NCI-H748 (cell line): Measurements from ENCODE around the gene FSTL4.

Source experiments
- DNase-seq: peaks from one replicate; lab custom pipeline; 2025; ENCODE audit not compliant: unreplicated experiment; lab: John Stamatoyannopoulos, UW

FSTL4 gene

DNA sequence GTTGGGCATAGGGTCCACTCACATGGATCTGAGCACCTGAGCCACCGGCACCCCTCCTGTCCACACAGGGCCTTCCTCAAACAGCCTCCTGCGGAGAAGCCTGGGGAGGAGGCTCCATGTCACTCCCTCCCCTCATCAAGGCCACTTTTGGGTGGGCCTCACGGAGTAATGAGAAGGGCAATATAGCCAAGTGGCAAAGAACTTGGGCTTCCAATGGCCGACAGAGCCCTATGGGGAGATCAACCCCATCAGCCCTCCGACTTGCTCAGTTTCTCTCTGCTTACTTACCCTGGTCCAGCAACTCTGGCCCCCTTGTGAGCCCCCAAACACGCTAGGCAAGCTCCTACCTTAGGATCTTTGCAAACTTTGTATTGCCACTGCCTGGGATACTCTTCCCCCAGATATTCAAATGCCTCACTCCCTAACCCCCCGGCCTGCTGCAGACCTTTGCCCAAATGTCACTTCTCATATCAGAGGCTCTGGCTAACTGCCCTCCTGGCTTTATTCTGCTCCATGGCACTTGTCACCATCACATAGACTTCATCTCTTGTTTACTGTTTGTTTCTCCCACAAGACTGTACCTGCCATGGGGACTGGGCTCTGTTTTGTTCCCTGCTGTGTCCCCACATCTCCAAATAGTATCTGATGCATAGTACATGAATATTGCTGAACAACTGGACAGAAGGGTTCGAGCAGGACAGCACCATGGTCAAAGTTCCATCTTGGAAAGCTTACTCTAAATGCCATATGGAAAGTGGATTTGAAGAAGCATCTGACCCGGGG, 220.8 kb downstream of the FSTL4 start:
- no peak for DNase-seq

DNA sequence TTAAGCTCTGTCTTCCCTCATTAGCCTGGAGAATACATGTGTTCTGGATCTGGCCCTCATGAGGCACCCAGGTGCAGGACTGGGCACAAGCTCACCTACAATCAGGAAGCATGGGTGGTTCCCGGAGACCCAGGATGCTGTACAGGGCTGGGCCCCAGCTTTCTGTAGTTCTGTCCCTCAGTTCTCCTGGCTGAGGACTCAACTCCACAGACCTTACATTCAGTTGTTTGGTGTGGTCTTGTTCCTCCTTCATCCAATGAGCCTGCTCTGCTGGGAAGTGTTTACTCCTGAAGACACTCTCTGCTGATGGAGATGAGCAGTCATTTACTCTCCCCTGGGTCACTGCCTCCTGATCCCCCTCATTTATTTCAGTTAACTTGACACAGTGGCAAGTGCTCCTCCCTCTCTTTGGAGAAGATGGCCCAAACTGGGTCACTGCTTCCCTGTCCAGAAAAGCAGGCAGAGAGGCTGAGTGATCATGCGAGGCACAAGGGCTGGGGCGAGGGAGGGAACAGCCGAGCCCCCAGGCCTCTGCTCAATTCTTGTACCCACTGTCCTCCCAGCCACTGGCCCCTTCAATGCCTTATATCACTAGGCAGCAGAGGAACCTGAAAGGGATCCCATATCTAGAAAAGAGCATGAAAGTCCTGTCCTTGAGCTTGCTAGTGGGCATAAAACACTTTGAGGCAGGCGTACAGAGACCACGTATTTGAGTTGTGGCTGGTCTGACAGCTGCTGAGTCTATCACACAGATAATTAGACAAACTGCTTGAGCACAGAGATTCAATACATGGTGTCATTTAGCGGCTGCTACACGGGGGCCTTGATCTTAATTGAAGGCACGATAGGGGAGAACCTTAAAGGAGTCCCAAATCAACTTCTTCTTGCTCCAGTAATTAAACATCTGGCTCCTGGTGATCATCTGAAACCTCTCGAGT, 221.7 kb downstream of the FSTL4 start:
- no peak for DNase-seq

DNA sequence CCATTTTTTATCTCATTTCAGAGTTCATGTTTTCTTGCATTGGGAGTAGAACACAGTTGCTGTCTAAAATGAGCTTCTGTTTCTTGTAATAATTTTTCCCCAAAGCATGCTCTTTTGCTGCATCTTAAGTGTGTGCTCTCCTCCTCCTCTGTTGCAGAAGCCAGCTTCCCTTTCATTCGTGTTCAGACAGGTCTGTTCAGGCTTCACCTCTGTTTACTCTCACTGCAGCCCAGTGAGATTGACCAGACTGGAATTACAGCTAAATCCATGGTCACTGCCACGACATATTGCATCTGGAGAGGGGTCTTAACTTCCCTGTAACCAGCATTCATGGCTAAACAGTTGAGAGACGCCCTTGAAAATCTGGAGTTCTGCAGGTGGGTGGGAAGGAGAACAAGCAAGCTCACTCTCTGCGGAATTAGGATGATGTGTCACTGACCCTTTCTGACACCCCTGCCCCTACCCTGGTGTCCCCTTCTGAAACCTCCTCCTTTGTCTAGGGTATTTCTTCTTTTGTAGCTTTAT, 223.2 kb downstream of the FSTL4 start:
- no peak for DNase-seq

DNA sequence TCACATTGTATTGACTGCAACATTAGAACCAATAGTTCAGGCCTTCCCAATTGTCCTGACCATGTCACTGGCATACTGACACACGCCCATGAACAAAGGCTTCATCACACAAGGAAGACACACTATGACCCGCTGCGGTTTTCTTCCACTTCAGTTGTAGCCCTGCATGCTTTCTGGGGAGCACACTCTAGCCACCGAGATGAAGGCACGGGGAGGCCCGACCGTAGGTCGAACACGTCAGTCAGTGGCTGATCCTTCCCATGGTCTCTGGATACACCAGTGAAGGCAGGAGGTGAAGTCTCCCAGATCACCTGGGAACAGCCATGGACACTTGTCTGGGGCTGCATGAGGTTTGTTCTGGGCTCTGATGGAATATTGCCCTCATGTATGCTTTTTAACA, 224.7 kb downstream of the FSTL4 start:
- DNase-seq: no peak

DNA sequence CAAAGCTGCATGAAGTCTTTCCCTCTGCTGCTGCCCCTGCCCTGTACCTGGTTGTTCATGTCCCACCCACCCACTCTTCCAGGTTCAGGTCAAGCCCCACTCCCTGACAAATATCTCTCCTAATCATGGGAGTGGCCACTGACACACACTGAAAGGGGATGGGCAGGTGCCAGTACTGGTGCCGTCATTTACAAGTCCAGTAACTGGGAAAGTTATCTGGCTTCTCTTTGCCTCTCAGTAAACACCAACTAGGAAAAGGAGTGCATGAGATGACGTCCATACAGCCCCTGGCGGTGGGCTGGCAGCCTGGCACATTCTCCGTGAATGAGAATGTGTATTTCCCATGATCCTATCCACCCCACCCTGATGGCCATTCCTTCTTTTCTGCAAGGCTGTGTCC, 225.2 kb downstream of the FSTL4 start:
- no peak for DNase-seq

DNA sequence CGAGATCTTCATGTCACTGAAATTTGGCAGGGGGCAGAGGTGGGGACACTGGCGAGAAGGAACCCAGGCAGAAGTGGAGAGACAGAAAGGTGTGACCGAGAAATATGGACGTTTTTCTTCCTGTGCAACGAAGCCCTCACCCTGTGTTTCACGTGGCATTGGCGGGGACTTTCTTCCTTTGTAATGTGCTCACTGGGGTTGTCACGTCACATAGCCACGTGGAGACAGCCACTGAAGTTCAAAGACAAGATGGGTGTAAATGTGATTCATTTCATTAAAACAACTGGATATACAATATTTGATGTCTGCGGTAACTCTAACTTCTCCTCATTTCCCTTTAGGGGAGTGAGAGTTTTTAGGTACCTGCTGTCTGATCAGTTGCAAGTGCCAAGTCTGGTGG, 225.7 kb downstream of the FSTL4 start:
- DNase-seq: no peak

DNA sequence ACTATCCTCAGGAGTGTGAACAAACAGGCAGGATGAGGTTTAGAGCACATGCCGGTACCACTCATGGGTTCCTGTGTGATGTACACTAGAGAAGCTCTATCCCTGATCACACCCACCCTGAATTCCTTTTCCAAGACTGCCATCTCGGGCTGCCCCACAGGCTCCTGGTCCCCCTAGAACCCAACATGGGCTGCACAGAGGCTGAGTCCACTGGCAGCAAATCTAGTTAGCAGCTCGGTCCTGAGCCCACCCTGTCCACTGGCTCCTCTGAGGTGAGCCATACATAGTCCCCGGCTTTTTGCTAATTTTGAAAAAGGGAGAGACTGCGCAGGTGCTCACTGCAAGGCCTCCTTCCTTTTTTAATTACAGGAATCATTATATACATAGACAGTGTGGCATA, 227.0 kb downstream of the FSTL4 start:
- DNase-seq: no peak

DNA sequence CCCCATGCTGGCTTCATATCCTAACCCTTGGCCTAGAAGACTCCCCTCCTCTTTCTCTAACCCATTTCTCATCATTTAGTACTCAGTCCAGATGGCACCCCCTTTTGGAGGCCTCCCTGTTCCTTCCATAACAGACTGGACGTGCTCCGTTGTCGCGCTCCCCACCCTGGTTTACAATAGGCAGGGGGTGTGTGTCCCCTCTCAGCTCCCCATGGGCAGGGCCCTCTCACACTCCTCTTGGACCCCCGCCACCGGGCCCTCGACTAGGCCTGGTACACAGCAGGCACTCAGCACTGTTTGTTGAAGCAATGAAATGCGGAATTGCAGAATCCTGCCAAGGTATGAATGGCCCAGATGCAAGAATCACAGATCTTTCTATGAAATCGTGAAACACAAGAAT, 227.4 kb downstream of the FSTL4 start:
- DNase-seq: no peak

DNA sequence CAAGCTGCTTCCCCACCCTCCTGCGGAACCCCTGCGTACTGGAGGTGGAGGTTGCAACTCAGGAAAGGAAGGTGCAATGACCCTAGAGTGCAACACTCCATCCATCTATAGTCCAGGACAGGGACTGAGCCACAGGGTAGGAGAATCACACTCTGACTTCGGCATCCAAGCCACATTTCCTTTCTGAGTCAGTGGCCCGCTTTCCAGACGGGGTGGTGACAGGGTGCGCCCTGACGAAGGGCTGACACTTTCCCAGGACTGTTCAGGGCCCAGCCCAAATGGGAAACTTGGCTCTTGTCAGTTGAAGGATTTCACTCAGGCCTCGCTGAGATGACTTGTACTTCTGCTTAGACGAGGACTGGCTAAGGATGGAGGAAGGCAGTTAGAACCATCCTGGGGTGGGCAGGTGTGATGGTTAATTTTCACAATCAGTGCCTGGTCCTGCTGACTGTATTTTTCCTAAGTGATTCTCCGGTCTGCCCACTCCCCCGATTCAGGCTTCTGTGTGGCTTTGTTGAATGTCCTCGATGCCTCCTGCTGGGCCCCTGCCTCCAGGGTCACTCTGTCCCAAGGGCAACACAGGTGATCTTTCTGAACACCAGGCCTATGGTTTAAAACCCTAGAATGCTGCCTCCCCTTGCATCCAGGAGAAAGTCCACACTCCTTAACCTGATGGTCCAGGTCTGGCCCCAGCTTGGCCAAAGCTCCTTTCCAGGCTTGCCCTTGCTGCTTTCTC, 228.1 kb downstream of the FSTL4 start:
- no peak for DNase-seq

DNA sequence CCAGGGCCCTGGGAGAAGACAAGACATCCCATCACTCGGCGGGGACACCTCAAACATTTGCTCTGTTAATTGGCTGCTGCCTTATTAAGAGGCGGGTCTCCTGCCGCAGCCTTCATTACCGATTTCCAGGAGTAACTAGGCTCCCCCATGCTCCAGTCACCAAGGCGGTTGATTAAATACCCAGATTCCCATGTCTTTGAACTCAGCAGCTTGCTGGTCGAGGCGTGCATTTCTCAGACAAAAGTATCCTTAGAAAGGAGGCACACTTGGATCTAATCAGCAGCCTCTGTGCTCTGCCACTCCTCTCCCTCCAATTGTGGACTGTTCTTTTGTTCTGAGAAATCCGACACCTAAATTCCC, 228.8 kb downstream of the FSTL4 start:
- DNase-seq: no peak

DNA sequence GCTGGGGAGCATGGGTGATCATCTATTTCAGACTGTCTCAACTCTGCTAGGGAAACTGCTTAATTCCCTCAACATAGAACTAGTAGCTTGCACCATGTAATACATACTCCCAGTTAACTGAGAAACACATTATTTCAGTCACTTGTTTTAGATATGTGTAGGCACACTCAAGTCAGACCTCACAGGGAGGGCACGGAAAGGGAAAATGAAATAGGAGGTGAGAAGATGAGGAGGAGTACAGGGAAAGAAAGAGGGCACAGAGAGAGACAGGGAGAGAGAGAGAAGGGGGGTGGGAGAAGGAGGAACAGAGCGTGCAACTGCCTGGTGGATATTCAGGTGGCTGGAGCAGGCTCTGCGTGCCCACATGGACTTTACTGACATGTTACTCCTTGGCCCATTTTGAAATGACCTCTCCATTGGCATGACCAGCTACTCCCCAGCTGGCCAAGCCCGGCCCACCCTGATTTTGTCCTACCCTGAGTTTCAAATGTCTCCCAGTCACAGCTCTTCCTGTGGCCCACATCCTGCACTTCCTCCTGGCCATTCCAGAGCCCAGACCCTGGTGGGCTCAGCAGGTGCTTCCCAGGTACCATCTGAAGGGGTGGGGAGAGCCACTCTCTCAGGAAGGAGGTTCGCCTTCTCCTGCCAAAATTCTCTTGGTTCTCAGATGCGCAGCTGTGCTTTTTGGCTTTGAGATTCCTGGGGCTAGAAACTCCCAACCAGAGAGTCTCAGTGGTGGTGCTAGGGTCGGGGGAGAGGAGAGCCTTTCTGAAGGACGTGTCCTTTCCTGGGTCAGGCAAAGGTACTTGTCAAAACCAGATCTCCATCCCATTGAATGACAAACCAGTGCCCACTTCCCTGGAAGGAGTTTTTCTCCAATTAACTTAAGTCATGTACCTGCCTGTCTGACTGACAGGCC, 229.4 kb downstream of the FSTL4 start:
- no peak for DNase-seq

DNA sequence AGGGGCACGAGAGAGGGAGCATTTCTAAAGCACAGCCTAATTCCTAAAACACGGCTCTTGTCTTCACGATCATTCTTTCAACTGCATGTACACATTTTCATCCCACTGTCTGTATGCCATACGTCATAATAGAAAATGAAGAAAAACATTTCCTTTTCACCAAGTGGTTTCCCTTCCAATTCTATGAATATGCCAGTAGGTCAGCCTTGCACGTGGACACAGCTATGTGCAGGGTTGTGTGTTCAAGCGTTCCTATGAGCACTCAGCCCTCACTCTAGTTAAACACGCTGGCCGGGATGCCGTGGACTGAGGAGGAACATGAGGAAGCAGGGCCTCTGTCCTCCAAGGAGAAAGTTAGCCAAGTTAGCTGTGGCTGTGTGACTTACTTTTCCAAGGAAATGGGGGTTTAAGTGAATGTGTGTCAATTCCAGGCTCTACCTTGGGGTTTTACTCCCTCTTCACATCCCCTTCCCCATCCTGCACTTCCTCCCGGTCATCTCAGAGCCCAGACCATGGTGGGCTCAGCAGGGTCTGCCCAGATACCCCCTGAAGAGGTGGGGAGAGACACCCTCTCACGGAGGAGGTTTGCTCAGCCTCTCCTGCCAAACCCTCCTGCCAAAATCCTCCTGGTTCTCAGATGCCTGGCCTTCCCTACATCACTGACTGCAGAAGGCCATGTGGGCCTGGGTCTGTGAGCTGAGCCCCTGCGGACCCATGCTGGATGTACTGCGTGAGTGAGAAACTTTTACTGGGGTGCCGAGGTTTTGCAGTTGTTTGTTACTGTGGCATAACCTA, 230.6 kb downstream of the FSTL4 start:
- no peak for DNase-seq

DNA sequence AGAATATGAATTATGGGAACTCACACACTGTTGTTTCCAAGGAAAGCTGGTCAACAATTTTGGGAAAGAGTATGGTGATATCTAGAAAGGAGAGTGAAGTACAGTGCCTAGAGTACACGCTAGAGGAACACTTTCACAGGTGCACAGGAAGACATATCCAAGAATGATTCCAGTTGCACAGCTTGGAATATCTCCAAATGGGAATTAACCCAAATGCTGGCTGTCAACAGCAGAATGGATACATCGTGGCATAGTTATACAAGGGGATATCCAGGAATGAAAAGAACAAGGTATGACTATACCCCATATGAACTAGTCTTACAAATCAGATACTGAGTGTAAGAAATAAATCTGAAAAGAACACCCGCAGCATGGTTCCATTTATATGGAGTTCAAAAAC, 231.3 kb downstream of the FSTL4 start:
- no peak for DNase-seq

DNA sequence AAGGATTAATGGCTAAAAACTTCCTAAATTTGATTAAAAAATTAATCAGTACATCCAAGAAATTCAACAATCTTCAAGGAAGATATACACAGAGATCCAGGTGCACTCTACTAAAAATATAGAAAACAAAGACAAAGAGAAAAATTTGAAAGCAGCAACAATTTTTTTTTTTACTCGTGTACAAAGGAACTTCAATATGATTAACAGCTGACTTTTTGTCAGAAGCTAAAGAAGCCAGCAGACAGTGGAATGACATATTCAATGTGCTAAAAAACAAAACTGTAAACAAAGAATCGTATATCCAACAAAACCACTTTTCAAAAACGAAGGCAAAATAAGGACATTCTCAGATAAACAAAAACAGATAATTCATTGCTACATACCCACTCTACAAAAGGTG, 234.6 kb downstream of the FSTL4 start:
- DNase-seq: no peak

DNA sequence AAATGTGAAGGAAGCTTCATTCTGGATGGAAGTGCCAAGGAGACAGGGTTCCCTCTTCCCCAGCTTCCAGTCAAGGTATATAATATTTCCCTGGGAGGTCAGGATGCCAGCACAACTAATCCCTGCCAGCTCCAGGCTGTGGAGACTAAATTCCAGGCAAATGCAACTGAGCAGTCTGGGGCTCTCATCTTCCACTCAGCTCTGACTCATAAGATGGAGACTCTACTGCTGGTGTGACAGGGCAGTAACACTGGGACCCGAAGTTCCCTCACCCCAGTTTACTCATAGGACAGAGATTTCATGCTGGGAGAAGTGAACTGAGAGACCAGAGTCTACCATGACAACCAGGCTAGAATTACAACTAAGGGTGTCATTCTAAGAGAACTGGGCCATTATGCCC, 235.4 kb downstream of the FSTL4 start:
- no peak for DNase-seq

DNA sequence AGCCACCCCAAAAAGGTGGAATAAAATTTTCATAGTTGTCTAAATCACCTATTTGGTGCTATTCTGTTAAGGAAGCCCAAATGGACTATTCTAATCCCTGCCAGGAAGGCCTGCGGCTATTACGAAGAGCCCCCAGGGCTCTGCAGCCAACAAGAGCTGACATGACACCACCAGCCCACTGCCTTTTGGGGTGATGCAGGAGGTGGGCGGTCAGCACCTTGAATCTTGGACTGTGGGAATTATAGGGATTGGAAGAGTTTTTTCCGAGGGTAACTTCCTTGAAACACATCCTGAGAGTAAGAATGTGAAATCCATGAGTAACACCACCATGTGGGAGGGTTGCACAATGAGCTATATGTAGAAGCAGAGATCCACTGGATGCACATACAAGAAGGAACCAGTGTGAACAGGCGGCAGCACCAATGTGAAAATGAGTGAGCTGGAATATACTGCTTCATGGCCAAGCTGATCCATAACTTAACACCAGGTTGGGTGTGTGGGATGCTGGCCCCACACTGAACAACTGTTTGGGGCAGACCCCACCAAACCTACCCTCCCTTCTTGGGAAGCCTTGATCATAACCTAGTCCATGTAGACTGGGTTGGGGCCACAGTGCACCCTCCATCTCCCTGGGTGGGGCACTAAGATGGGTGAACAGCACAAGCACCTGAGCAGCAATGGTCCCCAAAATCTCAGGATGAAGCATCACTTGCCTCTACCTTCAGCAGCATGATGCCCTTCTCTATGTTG, 239.0 kb downstream of the FSTL4 start:
- DNase-seq: no peak

DNA sequence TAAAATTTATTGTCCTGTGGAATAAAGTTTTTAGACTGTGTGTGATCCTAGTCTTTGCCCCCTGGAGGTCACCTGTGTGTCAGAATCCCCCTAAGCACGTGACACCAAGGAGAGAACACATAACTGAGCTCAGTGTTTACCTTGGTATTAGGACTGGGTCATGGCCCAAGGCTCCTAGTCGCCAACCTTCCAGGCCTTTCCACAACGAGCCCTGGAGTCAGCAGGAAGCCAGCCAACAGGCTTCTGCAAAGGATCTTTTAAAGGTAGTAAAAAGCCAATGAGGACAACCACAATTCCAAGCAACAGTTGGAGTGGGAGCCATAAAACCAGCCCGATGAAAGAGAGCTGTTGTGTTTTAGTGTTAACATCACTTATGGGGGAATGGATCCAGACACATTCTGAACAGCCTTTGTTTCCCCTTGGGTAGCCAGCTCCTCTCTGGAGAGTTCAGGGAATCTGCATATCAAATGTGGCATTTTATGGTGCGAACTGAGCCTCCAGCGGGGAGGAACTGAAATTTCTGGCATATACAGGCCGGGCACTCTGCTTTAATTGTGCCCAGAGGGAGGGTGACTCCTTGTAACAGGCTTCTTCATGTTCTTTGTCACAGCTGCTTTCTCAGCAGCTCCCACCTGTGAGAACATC, 239.9 kb downstream of the FSTL4 start:
- no peak for DNase-seq

DNA sequence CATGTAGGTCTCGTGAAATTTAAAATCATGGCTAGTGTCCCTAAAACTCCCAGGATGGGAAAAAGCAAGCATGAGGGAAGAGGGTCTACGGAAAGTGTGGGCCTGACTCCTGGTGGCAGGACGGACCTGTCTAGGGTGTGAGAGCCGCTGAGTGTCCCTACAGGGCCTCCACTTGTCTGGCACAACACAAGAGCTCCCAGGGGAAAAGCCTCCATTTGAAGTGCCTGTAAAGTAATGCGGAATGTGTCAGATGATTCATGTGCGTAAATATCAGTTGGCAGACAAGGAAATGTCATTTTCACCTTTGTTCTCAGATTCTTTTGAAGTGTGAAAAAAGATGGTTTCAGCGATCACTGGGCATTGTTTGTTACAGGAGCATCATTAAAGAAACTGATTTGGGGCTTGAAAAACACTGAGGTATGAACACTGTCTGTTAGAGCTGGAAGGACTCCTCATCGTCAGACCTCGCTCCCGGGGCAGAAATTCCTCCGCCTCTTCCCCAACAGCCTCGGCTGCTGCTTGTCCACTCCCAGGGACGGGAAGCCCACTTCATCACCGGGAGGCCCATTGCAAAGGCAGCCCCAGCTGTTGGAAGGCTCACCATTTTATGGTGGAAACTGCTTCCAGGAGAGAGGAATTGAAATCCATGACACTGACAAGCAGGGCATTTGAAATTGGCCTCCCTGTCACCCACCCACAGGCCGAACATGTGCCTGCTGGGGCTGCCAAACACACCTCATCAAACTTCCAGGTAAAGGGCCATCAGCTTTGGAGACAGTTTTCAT, 240.8 kb downstream of the FSTL4 start:
- no peak for DNase-seq
